ENCODE results near the gene WBP2. TPM values are rescaled to one million over a fixed set of nuclear protein-coding genes. Genes with fewer than 3 reads are reported as not detected.

Gene WBP2
- total RNA-seq: 10 to 100 TPM; 65.0 to 68.7 TPM

GRCh38 chr17:75855310-75856061 is at the start of gene WBP2:
TSS of gene WBP2 (minus strand) at chr17:75855335. CDS start at chr17:75855297, 38 bp downstream.
- Mint-ChIP-seq H3K4me3 (no peak within 1 kb of the TSS), H3K27ac (peak within 1 kb of the TSS; percentile 74)
- intact Hi-C loops (cut with micrococcal nuclease): loop anchor here (1.0 to 2.0 kb wide), 9 partner anchors 12 to 188 kb away; partner anchors contain the start of genes ACOX1, RECQL5, SAP30BP and TEN1

GRCh38 chr17:75902406-75902805 is 47.3 kb upstream of the WBP2 start:
- no peaks in the 10 kb centered on the region for H3K9me3 Mint-ChIP-seq
- H3K4me3 Mint-ChIP-seq: no peak overlapping the region
- H3K27me3 Mint-ChIP-seq (ENCODE audit: low read depth): no peaks in the 10 kb centered on the region
- CTCF ChIA-PET: interaction anchor here (0.6 to 5.5 kb wide), 2 partner anchors 103 to 464 kb away, joined by 3 to 85 read pairs; no protein-coding TSS in a partner anchor
- no peak overlapping the region for H3K27ac Mint-ChIP-seq
- peaks cover 24% of the 10 kb centered on the region for H3K4me1 Mint-ChIP-seq (ENCODE audit: low read depth)
- DNase-seq: no peak
- peaks cover 4% of the 10 kb centered on the region for H3K36me3 Mint-ChIP-seq (ENCODE audit: low read depth)
- intact Hi-C loops (cut with micrococcal nuclease): loop anchor here (10.0 kb wide), 2 partner anchors 282 to 482 kb away; partner anchors contain the start of gene SPHK1

More at GRCh38 chr17:75855310-75856061, at the start of gene WBP2:
- Mint-ChIP-seq H3K27me3 (ENCODE audit: low read depth) (no peaks in the 10 kb centered on the region), H3K4me1 (ENCODE audit: low read depth) (peaks cover 39% of the 10 kb centered on the region), H3K36me3 (ENCODE audit: low read depth) (no peaks in the 10 kb centered on the region), H3K9me3 (no peaks in the 10 kb centered on the region)
- peak; percentile 99 for DNase-seq
- CTCF ChIA-PET: interaction anchor here (0.6 to 3.5 kb wide), 16 partner anchors 8 to 158 kb away, joined by 3 to 32 read pairs (median 4); partner anchors contain the start of genes GALK1 and UNC13D

- CTCF ChIA-PET: interaction anchor here (5.5 kb wide), 1 partner anchor 104 kb away, joined by 85 read pairs; no protein-coding TSS in a partner anchor
- no peaks in the 10 kb centered on the region for H3K9me3 Mint-ChIP-seq
- H3K4me3 Mint-ChIP-seq: no peak overlapping the region
- DNase-seq: no peak
- H3K27ac Mint-ChIP-seq: no peak overlapping the region
- intact Hi-C loops (cut with micrococcal nuclease): loop anchor here (10.0 kb wide), 2 partner anchors 283 to 483 kb away; partner anchors contain the start of gene SPHK1
- H3K36me3 Mint-ChIP-seq (ENCODE audit: low read depth): peaks cover 4% of the 10 kb centered on the region
- H3K4me1 Mint-ChIP-seq (ENCODE audit: low read depth): peaks cover 26% of the 10 kb centered on the region
- H3K27me3 Mint-ChIP-seq (ENCODE audit: low read depth): no peaks in the 10 kb centered on the region
These were observed 46.6 kb upstream of the WBP2 start for GRCh38 chr17:75901727-75902126.

GRCh38 chr17:75900691-75901533 is 45.8 kb upstream of the WBP2 start:
- DNase-seq: no peak
- peaks cover 4% of the 10 kb centered on the region for H3K36me3 Mint-ChIP-seq (ENCODE audit: low read depth)
- CTCF ChIA-PET: interaction anchor here (0.6 to 1.6 kb wide), 2 partner anchors 45 to 104 kb away, joined by 3 to 9 read pairs; no protein-coding TSS in a partner anchor
- no peaks in the 10 kb centered on the region for H3K27me3 Mint-ChIP-seq (ENCODE audit: low read depth)
- H3K27ac Mint-ChIP-seq: no peak overlapping the region
- intact Hi-C loops (cut with micrococcal nuclease): loop anchor here (10.0 kb wide), 2 partner anchors 284 to 484 kb away; partner anchors contain the start of gene SPHK1
- H3K4me3 Mint-ChIP-seq: no peak overlapping the region
- H3K9me3 Mint-ChIP-seq: no peaks in the 10 kb centered on the region
- peaks cover 22% of the 10 kb centered on the region for H3K4me1 Mint-ChIP-seq (ENCODE audit: low read depth)

GRCh38 chr17:75899767-75900468 is 44.8 kb upstream of the WBP2 start:
- Mint-ChIP-seq H3K27me3 (ENCODE audit: low read depth) (no peaks in the 10 kb centered on the region), H3K4me3 (no peak overlapping the region), H3K27ac (no peak overlapping the region), H3K4me1 (ENCODE audit: low read depth) (peaks cover 27% of the 10 kb centered on the region), H3K36me3 (ENCODE audit: low read depth) (peaks cover 10% of the 10 kb centered on the region), H3K9me3 (no peaks in the 10 kb centered on the region)
- intact Hi-C loops (cut with micrococcal nuclease): loop anchor here (5.0 to 10.0 kb wide), 3 partner anchors 123 to 485 kb away; partner anchors contain the start of gene SPHK1
- DNase-seq: no peak
- CTCF ChIA-PET: interaction anchor here (0.6 to 1.6 kb wide), 3 partner anchors 44 to 105 kb away, joined by 3 to 9 read pairs (median 3); no protein-coding TSS in a partner anchor

GRCh38 chr17:75899353-75899752 is 44.2 kb upstream of the WBP2 start:
- Mint-ChIP-seq H3K4me3 (no peak overlapping the region), H3K4me1 (ENCODE audit: low read depth) (peaks cover 29% of the 10 kb centered on the region), H3K27ac (no peak overlapping the region), H3K36me3 (ENCODE audit: low read depth) (peaks cover 10% of the 10 kb centered on the region), H3K9me3 (no peaks in the 10 kb centered on the region), H3K27me3 (ENCODE audit: low read depth) (no peaks in the 10 kb centered on the region)
- no peak for DNase-seq
- CTCF ChIA-PET: interaction anchor here (0.6 to 1.6 kb wide), 3 partner anchors 39 to 106 kb away, joined by 3 to 9 read pairs (median 4); no protein-coding TSS in a partner anchor
- intact Hi-C loops (cut with micrococcal nuclease): loop anchor here (5.0 kb wide), 1 partner anchor 122 kb away; a partner anchor contains a TSS

GRCh38 chr17:75898791-75899190 is 43.7 kb upstream of the WBP2 start:
- Mint-ChIP-seq H3K4me1 (ENCODE audit: low read depth) (peaks cover 32% of the 10 kb centered on the region), H3K4me3 (no peak overlapping the region), H3K27ac (no peak overlapping the region), H3K9me3 (no peaks in the 10 kb centered on the region), H3K36me3 (ENCODE audit: low read depth) (peaks cover 10% of the 10 kb centered on the region), H3K27me3 (ENCODE audit: low read depth) (no peaks in the 10 kb centered on the region)
- DNase-seq: no peak
- CTCF ChIA-PET: interaction anchor here (1.3 kb wide), 1 partner anchor 38 kb away, joined by 4 read pairs; no protein-coding TSS in a partner anchor
- intact Hi-C loops (cut with micrococcal nuclease): loop anchor here (5.0 kb wide), 1 partner anchor 121 kb away; a partner anchor contains a TSS

GRCh38 chr17:75898065-75898464 is 42.9 kb upstream of the WBP2 start:
- H3K9me3 Mint-ChIP-seq: no peaks in the 10 kb centered on the region
- peak overlapping the region; percentile 63 for H3K4me3 Mint-ChIP-seq
- CTCF ChIA-PET: interaction anchor here (0.5 to 1.6 kb wide), 3 partner anchors 37 to 108 kb away, joined by 4 to 5 read pairs (median 4); no protein-coding TSS in a partner anchor
- H3K36me3 Mint-ChIP-seq (ENCODE audit: low read depth): peaks cover 12% of the 10 kb centered on the region
- no peaks in the 10 kb centered on the region for H3K27me3 Mint-ChIP-seq (ENCODE audit: low read depth)
- DNase-seq: no peak
- intact Hi-C loops (cut with micrococcal nuclease): loop anchor here (5.0 kb wide), 1 partner anchor 121 kb away; a partner anchor contains a TSS
- H3K4me1 Mint-ChIP-seq (ENCODE audit: low read depth): peaks cover 30% of the 10 kb centered on the region
- H3K27ac Mint-ChIP-seq: no peak overlapping the region

- H3K27ac Mint-ChIP-seq: peak overlapping the region; percentile 43
- peak overlapping the region; percentile 63 for H3K4me3 Mint-ChIP-seq
- CTCF ChIA-PET: interaction anchor here (0.5 to 1.8 kb wide), 5 partner anchors 21 to 109 kb away, joined by 3 to 6 read pairs (median 4); no protein-coding TSS in a partner anchor
- peaks cover 28% of the 10 kb centered on the region for H3K4me1 Mint-ChIP-seq (ENCODE audit: low read depth)
- intact Hi-C loops (cut with micrococcal nuclease): loop anchor here (5.0 kb wide), 1 partner anchor 120 kb away; a partner anchor contains a TSS
- no peaks in the 10 kb centered on the region for H3K27me3 Mint-ChIP-seq (ENCODE audit: low read depth)
- DNase-seq: no peak
- peaks cover 12% of the 10 kb centered on the region for H3K36me3 Mint-ChIP-seq (ENCODE audit: low read depth)
- H3K9me3 Mint-ChIP-seq: no peaks in the 10 kb centered on the region
These were observed 42.3 kb upstream of the WBP2 start for GRCh38 chr17:75897160-75898019.

- H3K4me1 Mint-ChIP-seq (ENCODE audit: low read depth): peaks cover 28% of the 10 kb centered on the region
- intact Hi-C loops (cut with micrococcal nuclease): loop anchor here (1.0 to 5.0 kb wide), 5 partner anchors 8 to 131 kb away; partner anchors contain the start of genes GALK1, MRPL38 and WBP2
- CTCF ChIA-PET: interaction anchor here (0.6 to 3.0 kb wide), 12 partner anchors 7 to 100 kb away, joined by 3 to 14 read pairs (median 4); no protein-coding TSS in a partner anchor
- H3K9me3 Mint-ChIP-seq: no peaks in the 10 kb centered on the region
- H3K36me3 Mint-ChIP-seq (ENCODE audit: low read depth): peaks cover 12% of the 10 kb centered on the region
- H3K27ac Mint-ChIP-seq: peak within 1 kb of the TSS; percentile 59
- H3K27me3 Mint-ChIP-seq (ENCODE audit: low read depth): no peaks in the 10 kb centered on the region
- peak; percentile 83 for DNase-seq
- peak within 1 kb of the TSS; percentile 79 for H3K4me3 Mint-ChIP-seq
These were observed 41.5 kb upstream of the WBP2 start, which contains the start of gene TRIM65 for GRCh38 chr17:75896415-75897159. TSS of gene TRIM65 (minus strand) at chr17:75896951. CDS start at chr17:75896937, 14 bp downstream.
